NCI-H2196 (cell line): ENCODE measurements around the gene LRP1B.
"Not testable (repeated sequence)": the region's sequence is repeated elsewhere in the genome, so short reads cannot be mapped to it uniquely, and the experiment has no call there.

ENCODE experiments used
- DNase-seq: peaks from one replicate; lab custom pipeline; 2025; ENCODE audit not compliant: unreplicated experiment; lab: John Stamatoyannopoulos, UW

The LRP1B gene

GRCh38 chr2:140417504-140417903 lies 1713.3 kb downstream of the LRP1B start:
- no peak for DNase-seq

- DNase-seq: no peak
Measured at GRCh38 chr2:140416577-140416976, 1714.2 kb downstream of the LRP1B start.

- DNase-seq: not testable (repeated sequence)
Measured at GRCh38 chr2:140415035-140415434, 1715.8 kb downstream of the LRP1B start.

- no peak for DNase-seq
Measured at GRCh38 chr2:140410695-140411094, 1720.1 kb downstream of the LRP1B start.

GRCh38 chr2:140401056-140401455 lies 1729.8 kb downstream of the LRP1B start:
- no peak for DNase-seq

- DNase-seq: no peak
Measured at GRCh38 chr2:140392824-140393223, 1738.0 kb downstream of the LRP1B start.

GRCh38 chr2:140384946-140385345 lies 1745.9 kb downstream of the LRP1B start:
- no peak for DNase-seq

GRCh38 chr2:140383781-140384180 lies 1747.0 kb downstream of the LRP1B start:
- DNase-seq: no peak

GRCh38 chr2:140376686-140377085 lies 1754.1 kb downstream of the LRP1B start:
- DNase-seq: no peak

- DNase-seq: no peak
Measured at GRCh38 chr2:140363131-140363530, 1767.7 kb downstream of the LRP1B start.

- DNase-seq: no peak
Measured at GRCh38 chr2:140362361-140362760, 1768.5 kb downstream of the LRP1B start.

GRCh38 chr2:140359056-140359771 lies 1771.6 kb downstream of the LRP1B start:
- no peak for DNase-seq

GRCh38 chr2:140356697-140357096 lies 1774.1 kb downstream of the LRP1B start:
- no peak for DNase-seq

GRCh38 chr2:140355511-140356090 lies 1775.2 kb downstream of the LRP1B start:
- DNase-seq: no peak

GRCh38 chr2:140354544-140354943 lies 1776.3 kb downstream of the LRP1B start:
- no peak for DNase-seq

GRCh38 chr2:140353541-140353940 lies 1777.3 kb downstream of the LRP1B start:
- no peak for DNase-seq

GRCh38 chr2:140351692-140352091 lies 1779.1 kb downstream of the LRP1B start:
- DNase-seq: no peak

GRCh38 chr2:140349695-140350094 lies 1781.1 kb downstream of the LRP1B start:
- DNase-seq: no peak

GRCh38 chr2:140348826-140349225 lies 1782.0 kb downstream of the LRP1B start:
- no peak for DNase-seq

- no peak for DNase-seq
Measured at GRCh38 chr2:140344838-140345237, 1786.0 kb downstream of the LRP1B start.

- not testable (repeated sequence) for DNase-seq
Measured at GRCh38 chr2:140344266-140344665, 1786.5 kb downstream of the LRP1B start.

GRCh38 chr2:140338795-140339194 lies 1792.0 kb downstream of the LRP1B start:
- no peak for DNase-seq

- DNase-seq: no peak
Measured at GRCh38 chr2:140337061-140337460, 1793.8 kb downstream of the LRP1B start.
